GM12878 (cell line): ENCODE data around the gene CBARP. TPM values are rescaled to one million over a fixed set of nuclear protein-coding genes. Genes with fewer than 3 reads are reported as not detected.

Experiments
- ATF7 ChIP-seq: fragments of 450-650 bp; IDR thresholded peaks from 2 replicates; pipeline ENCODE4 v1.6.1; 2016; ENCODE audit warnings: low read depth, mild to moderate bottlenecking
- BCL3 ChIP-seq: IDR thresholded peaks from 2 replicates; pipeline ENCODE4 v1.6.1; 2011; ENCODE audit warnings: borderline replicate concordance, low read depth, mild to moderate bottlenecking, moderate library complexity, low read length; ENCODE audit not compliant: insufficient read depth, poor library complexity, severe bottlenecking
- CEBPZ ChIP-seq: fragments of 150-350 bp; IDR thresholded peaks from 2 replicates; pipeline ENCODE4 v1.6.1; 2016; ENCODE audit warnings: low read depth, low read length
- MLLT1 ChIP-seq: fragments of 450-650 bp; IDR thresholded peaks from 2 replicates; pipeline ENCODE4 v1.6.1; 2016; ENCODE audit warnings: mild to moderate bottlenecking
- MTA3 ChIP-seq: IDR thresholded peaks from 2 replicates; pipeline ENCODE4 v1.6.1; 2012; ENCODE audit warnings: low read length, inconsistent platforms, borderline replicate concordance
- MXI1 ChIP-seq: fragments of 150-350 bp; IDR thresholded peaks from 2 replicates; pipeline ENCODE4 v1.6.1; 2011; ENCODE audit warnings: low read depth, mild to moderate bottlenecking, inconsistent platforms, low read length, improper control_type of control experiment
- NFXL1 ChIP-seq: fragments of 450-650 bp; IDR thresholded peaks from 2 replicates; pipeline ENCODE4 v1.6.1; 2017; ENCODE audit warnings: antibody characterized with exemption, mild to moderate bottlenecking, borderline replicate concordance
- PAX8 ChIP-seq: fragments of 450-650 bp; IDR thresholded peaks from 2 replicates; pipeline ENCODE4 v1.6.1; 2017; ENCODE audit warnings: mild to moderate bottlenecking, moderate library complexity
- RAD21 ChIP-seq: IDR thresholded peaks from 2 replicates; pipeline ENCODE4 v1.6.1; 2011; ENCODE audit warnings: mild to moderate bottlenecking, low read depth, low read length, moderate library complexity; ENCODE audit not compliant: insufficient read depth
- RELB ChIP-seq: fragments of 450-650 bp; IDR thresholded peaks from 2 replicates; pipeline ENCODE4 v1.6.1; 2017; ENCODE audit warnings: low read depth, mild to moderate bottlenecking, moderate library complexity
- SIX5 ChIP-seq: IDR thresholded peaks from 2 replicates; pipeline ENCODE4 v1.6.1; 2011; ENCODE audit warnings: mild to moderate bottlenecking, low read depth, low read length, moderate library complexity; ENCODE audit not compliant: severe bottlenecking
- TCF7 ChIP-seq: IDR thresholded peaks from 2 replicates; pipeline ENCODE4 v1.6.1; 2014; ENCODE audit warnings: antibody characterized with exemption, borderline replicate concordance
- YY1 ChIP-seq: IDR thresholded peaks from 2 replicates; pipeline ENCODE4 v1.6.1; 2011; ENCODE audit warnings: low read depth, mild to moderate bottlenecking, low read length
- ZNF592 ChIP-seq: fragments of 450-650 bp; IDR thresholded peaks from 2 replicates; pipeline ENCODE4 v1.6.1; 2017; ENCODE audit warnings: mild to moderate bottlenecking, moderate library complexity
- polyA plus RNA-seq, 11 experiments: library from polyadenylated mRNA; depleted of rRNA in 4 of 11; unstranded in 6 of 11; stranded (reverse) in 5 of 11; fragments of >200 nt; fragmentation: Nextera tagmentation in 4 of 11; fragmentation: Illumina TruSeq in 1 of 11; extraction: Ambion mirVana in 4 of 11; extraction: Trizol in 1 of 11; gene quantifications; 1 replicate in 1 of 11; 2 replicates in 10 of 11; pipeline versions ENCODE4 v1.2.1 to v1.2.3, GENCODE V29; 2011 to 2016; ENCODE audit warnings: inconsistent platforms in 2 of 11, missing spikeins in 2 of 11, low read depth in 1 of 11
- total RNA-seq, 4 experiments: library from RNA; depleted of rRNA in 3 of 4; stranded (reverse); fragments of >200 nt in 3 of 4; fragmentation: Illumina TruSeq in 1 of 4; extraction: Trizol in 1 of 4; gene quantifications; 2 replicates each; pipeline versions ENCODE4 v1.2.1 to v1.2.3, GENCODE V29; 2013 to 2021

The CBARP gene
- total and polyA plus RNA-seq, 10 of the 15 experiments (the other 5 are each of a cell fraction or from before 2014, with no cell fraction given) = 0.04 to 0.59 (median 0.18) TPM; not detected in 3

GRCh38 chr19:1275260-1275975 lies 37.6 kb upstream of the CBARP start, which contains the start of gene FAM174C (continued):
- peak; percentile 69; the same call in 1 of the 2 replicates for TF ChIP-seq ZNF592
- TF ChIP-seq RELB = no peak
- TF ChIP-seq TCF7 = no peak
- peak; percentile 26 for TF ChIP-seq SIX5
- no peak for TF ChIP-seq RAD21
- TF ChIP-seq MLLT1 = 0 out of 2 replicates have a peak, but pooled peaks have one; percentile 1
- no peak for TF ChIP-seq BCL3
- TF ChIP-seq ATF7 = no peak
- no peak for TF ChIP-seq NFXL1
- peak; percentile 86; the same call in 1 of the 2 replicates for TF ChIP-seq MXI1
- TF ChIP-seq MTA3 = 0 out of 2 replicates have a peak, but pooled peaks have one; percentile 56
- TF ChIP-seq PAX8 = no peak
- no peak for TF ChIP-seq CEBPZ
- TF ChIP-seq YY1 = no peak; the same call in 1 of the 2 replicates
